Activated naive CD8-positive, alpha-beta T cell treated with anti-CD3 and anti-CD28 coated beads for 36 hours (primary cell): Measurements from ENCODE around the gene GAPDHS. TPM values are rescaled to one million over a fixed set of nuclear protein-coding genes. Genes with fewer than 3 reads are reported as not detected.

Source experiments
- DNase-seq: peaks from one replicate; pipeline ENCODE4 v3.0.0; 2021
- H3K27ac Mint-ChIP-seq: one replicate; pipeline ENCODE4 v1.8.0; 2022; ENCODE audit warnings: mild to moderate bottlenecking, moderate library complexity, mixed read lengths
- H3K27me3 Mint-ChIP-seq: one replicate; pipeline ENCODE4 v1.8.0; 2022; ENCODE audit warnings: mild to moderate bottlenecking, mixed read lengths
- H3K36me3 Mint-ChIP-seq: one replicate; pipeline ENCODE4 v1.8.0; 2021; ENCODE audit warnings: mild to moderate bottlenecking, mixed read lengths
- H3K4me1 Mint-ChIP-seq: one replicate; pipeline ENCODE4 v1.8.0; 2021; ENCODE audit warnings: mixed read lengths
- H3K4me3 Mint-ChIP-seq: one replicate; pipeline ENCODE4 v1.8.0; 2022; ENCODE audit warnings: mild to moderate bottlenecking, moderate library complexity, mixed read lengths
- H3K9me3 Mint-ChIP-seq: one replicate; pipeline ENCODE4 v1.8.0; 2022; ENCODE audit warnings: mixed read lengths
- total RNA-seq, 2 experiments: library from RNA; stranded (reverse); gene quantifications; one replicate each; pipeline ENCODE4 v1.2.3, GENCODE V29; 2021

The GAPDHS gene
- total RNA-seq, 2 experiments from 2014 or later = not detected

- Mint-ChIP-seq H3K27me3 (peaks cover 44% of the 10 kb centered on the region), H3K4me1 (peaks cover 3% of the 10 kb centered on the region), H3K9me3 (no peaks in the 10 kb centered on the region), H3K27ac (no peak overlapping the region), H3K4me3 (no peak overlapping the region), H3K36me3 (peaks cover 2% of the 10 kb centered on the region)
- no peak for DNase-seq
Observed at GRCh38 chr19:35556025-35556590, 22.9 kb downstream of the GAPDHS start.

DNA sequence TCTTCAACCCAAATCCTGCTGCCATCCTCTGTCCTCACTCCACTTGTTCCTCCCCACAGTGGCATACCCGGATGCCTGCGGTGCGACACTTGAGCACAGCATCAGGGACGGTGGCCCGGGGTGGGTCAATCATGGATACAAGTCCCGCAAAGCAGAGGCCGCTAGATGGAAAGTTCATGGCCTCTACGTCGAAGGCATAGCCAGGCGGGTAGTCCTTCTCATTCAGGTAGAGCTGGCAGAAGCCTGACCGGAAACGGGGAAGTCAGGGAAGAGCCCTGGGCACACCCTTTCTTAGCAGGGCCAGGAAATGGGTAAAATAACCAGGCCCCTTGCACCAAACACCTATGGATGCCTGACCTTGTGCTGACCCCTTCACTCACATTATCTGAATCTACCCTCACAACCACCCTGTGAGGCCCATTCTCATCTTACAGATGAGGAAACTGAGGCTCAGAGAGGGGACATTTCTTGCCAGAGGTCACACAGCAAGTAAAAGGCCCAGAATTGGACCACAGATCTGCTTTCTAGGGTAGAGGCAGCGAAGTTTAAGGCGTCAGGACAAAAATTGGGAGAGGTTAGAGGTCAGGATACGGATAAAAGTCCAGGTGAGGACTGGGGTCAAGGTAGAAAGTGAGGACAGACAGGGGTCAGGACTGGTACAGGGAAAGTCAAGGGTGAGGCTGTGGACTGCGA lies 23.7 kb downstream of the GAPDHS start:
- H3K9me3 Mint-ChIP-seq = no peaks in the 10 kb centered on the region
- H3K27ac Mint-ChIP-seq = no peak overlapping the region
- H3K4me1 Mint-ChIP-seq = peaks cover 3% of the 10 kb centered on the region
- peaks cover 2% of the 10 kb centered on the region for H3K36me3 Mint-ChIP-seq
- H3K27me3 Mint-ChIP-seq = peaks cover 52% of the 10 kb centered on the region
- no peak for DNase-seq
- H3K4me3 Mint-ChIP-seq = no peak overlapping the region

DNA sequence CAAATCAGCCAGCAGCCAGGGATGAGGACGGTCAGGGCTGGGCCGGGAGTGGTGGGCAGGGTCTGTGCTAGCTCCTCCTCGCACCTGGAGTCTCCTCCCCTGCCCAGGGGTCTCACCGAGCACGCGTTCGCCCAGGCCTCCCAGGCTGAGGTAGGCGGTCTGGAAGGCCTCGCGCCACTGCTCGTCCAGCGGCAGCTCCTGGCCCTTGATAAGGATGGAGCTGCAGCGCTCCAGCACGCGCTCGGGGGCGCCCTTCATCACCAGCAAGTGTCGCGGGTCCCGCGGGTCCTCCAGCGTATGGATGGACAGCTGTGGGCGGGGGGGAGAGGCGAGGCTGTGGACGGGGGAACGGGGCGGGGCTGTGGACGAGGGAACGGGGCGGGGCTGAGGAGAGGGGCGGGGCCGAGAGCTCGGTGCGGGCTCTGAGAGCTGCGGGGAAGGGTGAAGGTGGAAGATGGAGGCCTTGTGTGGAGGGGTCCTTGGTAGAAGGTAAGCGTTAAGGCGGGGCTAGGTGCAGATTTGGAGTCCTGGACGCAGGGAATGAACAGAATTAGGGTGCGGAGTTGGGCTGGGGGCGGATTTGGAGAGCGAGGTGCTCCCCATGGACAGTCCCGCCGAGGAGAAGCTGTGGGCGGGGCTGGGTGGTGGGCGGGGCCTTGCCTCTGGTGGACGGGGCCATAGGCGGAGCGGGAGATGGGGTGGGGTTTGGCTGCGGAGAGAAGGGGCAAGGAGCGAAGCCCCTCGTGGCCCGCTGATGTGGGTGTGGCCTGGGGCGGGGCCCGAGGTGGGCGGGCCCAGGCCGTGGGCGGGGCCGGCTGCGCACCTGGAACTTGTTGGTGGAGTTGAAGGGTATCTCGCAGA lies 24.5 kb downstream of the GAPDHS start:
- H3K9me3 Mint-ChIP-seq = no peaks in the 10 kb centered on the region
- peaks cover 2% of the 10 kb centered on the region for H3K36me3 Mint-ChIP-seq
- peak; percentile 72 for DNase-seq
- peaks cover 3% of the 10 kb centered on the region for H3K4me1 Mint-ChIP-seq
- H3K4me3 Mint-ChIP-seq = peak overlapping the region; percentile 59
- H3K27me3 Mint-ChIP-seq = peaks cover 60% of the 10 kb centered on the region
- H3K27ac Mint-ChIP-seq = no peak overlapping the region

DNA sequence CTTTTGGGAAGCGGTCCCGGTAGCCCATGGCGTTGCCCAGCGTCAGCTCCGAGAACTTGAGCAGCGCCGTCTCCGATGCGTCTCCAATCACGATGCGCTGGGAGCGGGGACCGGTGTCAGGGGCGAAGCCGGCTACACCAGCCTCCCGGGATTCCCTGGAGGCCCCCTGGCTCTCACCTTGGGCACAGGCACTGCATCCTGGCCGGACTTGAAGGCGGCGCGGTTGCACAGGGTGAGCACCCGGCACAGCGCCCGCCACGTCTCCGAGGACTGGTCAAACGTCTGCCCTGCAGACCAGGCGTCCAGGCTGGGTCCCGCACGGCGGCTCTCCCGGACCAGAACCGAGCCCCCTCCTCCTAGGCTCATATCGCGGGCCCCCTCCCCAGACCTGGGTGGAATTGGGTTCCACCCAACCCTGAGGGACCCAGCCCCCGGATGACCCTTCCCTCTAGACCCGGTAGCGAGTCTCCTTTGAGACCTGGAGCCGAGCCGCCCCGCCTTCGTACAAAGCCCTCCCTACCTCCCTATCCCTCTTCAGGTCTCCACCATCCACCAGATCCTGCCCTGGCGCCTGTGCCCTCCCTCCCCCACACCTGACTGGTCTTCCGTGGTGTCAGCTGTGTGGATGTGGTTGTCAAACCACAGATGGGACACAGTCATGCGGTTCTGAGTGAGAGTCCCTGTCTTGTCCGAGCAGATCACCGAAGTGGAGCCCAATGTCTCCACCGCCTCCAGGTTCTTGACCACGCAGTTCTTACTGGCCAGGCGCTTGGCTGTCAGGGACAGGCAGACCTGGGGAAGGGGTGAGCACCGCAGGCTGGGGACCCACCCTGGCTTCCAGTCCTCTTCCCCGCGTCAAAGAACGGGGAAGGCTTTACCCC lies 25.4 kb downstream of the GAPDHS start:
- Mint-ChIP-seq H3K27ac (no peak overlapping the region), H3K4me3 (no peak overlapping the region), H3K9me3 (no peaks in the 10 kb centered on the region), H3K4me1 (peaks cover 3% of the 10 kb centered on the region), H3K36me3 (peaks cover 2% of the 10 kb centered on the region), H3K27me3 (peaks cover 66% of the 10 kb centered on the region)
- DNase-seq = no peak

GRCh38 chr19:35559281-35559659 lies 26.0 kb downstream of the GAPDHS start:
- no peak overlapping the region for H3K4me3 Mint-ChIP-seq

GRCh38 chr19:35559781-35560180 lies 26.5 kb downstream of the GAPDHS start:
- Mint-ChIP-seq H3K27me3 (peaks cover 70% of the 10 kb centered on the region), H3K4me1 (peaks cover 3% of the 10 kb centered on the region), H3K36me3 (peaks cover 2% of the 10 kb centered on the region), H3K27ac (no peak overlapping the region), H3K4me3 (no peak overlapping the region), H3K9me3 (no peaks in the 10 kb centered on the region)
- no peak for DNase-seq

More at GRCh38 chr19:35559281-35559659, 26.0 kb downstream of the GAPDHS start:
- Mint-ChIP-seq H3K27me3 (peaks cover 68% of the 10 kb centered on the region), H3K36me3 (peaks cover 2% of the 10 kb centered on the region), H3K4me1 (peaks cover 3% of the 10 kb centered on the region), H3K9me3 (no peaks in the 10 kb centered on the region), H3K27ac (no peak overlapping the region)
- DNase-seq = no peak

DNA sequence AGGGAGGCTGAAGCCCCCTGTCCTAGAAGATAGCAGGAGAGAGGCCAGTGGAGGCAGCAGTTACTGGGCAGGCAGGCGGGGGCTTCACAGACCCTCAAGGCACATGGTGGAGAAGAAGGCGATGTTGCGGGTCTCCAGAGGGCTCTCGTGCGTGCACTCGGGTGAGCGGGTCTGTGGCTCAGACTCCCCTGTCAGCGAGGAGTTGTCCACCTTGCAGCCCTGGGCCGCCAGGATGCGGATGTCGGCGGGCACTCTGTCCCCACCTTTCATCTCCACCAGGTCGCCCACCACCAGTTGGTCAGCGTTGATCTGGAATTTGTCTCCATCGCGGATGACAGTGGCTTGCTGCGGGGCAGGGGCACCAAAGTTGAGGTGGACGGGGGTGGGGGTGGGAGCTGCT lies 27.0 kb downstream of the GAPDHS start:
- H3K4me3 Mint-ChIP-seq = no peak overlapping the region
- peaks cover 3% of the 10 kb centered on the region for H3K4me1 Mint-ChIP-seq
- peaks cover 2% of the 10 kb centered on the region for H3K36me3 Mint-ChIP-seq
- no peak for DNase-seq
- H3K27ac Mint-ChIP-seq = no peak overlapping the region
- peaks cover 70% of the 10 kb centered on the region for H3K27me3 Mint-ChIP-seq
- H3K9me3 Mint-ChIP-seq = no peaks in the 10 kb centered on the region

- no peaks in the 10 kb centered on the region for H3K9me3 Mint-ChIP-seq
- peaks cover 2% of the 10 kb centered on the region for H3K36me3 Mint-ChIP-seq
- H3K27ac Mint-ChIP-seq = no peak overlapping the region
- no peak overlapping the region for H3K4me3 Mint-ChIP-seq
- H3K27me3 Mint-ChIP-seq = peaks cover 69% of the 10 kb centered on the region
- peaks cover 3% of the 10 kb centered on the region for H3K4me1 Mint-ChIP-seq
- DNase-seq = no peak
Observed at GRCh38 chr19:35560677-35561076, 27.4 kb downstream of the GAPDHS start.

- Mint-ChIP-seq H3K4me3 (no peak overlapping the region), H3K4me1 (peaks cover 3% of the 10 kb centered on the region), H3K27ac (no peak overlapping the region), H3K9me3 (no peaks in the 10 kb centered on the region), H3K36me3 (peaks cover 2% of the 10 kb centered on the region), H3K27me3 (peaks cover 65% of the 10 kb centered on the region)
- no peak for DNase-seq
Observed at GRCh38 chr19:35561436-35561835, 28.2 kb downstream of the GAPDHS start.

- peaks cover 2% of the 10 kb centered on the region for H3K4me1 Mint-ChIP-seq
- H3K9me3 Mint-ChIP-seq = no peaks in the 10 kb centered on the region
- no peaks in the 10 kb centered on the region for H3K36me3 Mint-ChIP-seq
- H3K4me3 Mint-ChIP-seq = no peak overlapping the region
- peaks cover 63% of the 10 kb centered on the region for H3K27me3 Mint-ChIP-seq
- H3K27ac Mint-ChIP-seq = no peak overlapping the region
- DNase-seq = no peak
Observed at GRCh38 chr19:35562336-35562735, 29.1 kb downstream of the GAPDHS start.

DNA sequence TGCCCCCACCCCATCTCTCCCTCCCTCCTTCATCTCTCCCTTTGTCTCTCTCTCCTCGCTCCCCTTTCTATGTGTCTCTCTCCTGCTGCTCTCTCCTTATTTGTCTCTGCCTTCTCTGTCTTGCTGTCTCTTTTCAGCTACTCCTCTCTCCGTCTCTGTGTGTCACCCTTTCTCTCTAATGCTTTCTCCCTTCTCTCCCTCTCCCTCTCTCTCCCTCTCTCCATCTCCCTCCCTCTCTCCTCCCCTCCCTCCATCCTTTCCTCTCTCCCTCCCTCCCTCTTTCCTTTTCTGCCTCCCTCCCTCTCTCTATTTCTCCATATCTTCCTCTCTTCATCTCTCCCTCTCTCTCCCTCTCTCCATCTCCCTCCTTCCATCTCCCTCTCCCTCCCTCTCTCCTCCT lies 29.5 kb downstream of the GAPDHS start:
- H3K27ac Mint-ChIP-seq = no peak overlapping the region
- no peak for DNase-seq
- H3K4me3 Mint-ChIP-seq = no peak overlapping the region
- peaks cover 2% of the 10 kb centered on the region for H3K4me1 Mint-ChIP-seq
- H3K9me3 Mint-ChIP-seq = no peaks in the 10 kb centered on the region
- no peaks in the 10 kb centered on the region for H3K36me3 Mint-ChIP-seq
- H3K27me3 Mint-ChIP-seq = peaks cover 60% of the 10 kb centered on the region

DNA sequence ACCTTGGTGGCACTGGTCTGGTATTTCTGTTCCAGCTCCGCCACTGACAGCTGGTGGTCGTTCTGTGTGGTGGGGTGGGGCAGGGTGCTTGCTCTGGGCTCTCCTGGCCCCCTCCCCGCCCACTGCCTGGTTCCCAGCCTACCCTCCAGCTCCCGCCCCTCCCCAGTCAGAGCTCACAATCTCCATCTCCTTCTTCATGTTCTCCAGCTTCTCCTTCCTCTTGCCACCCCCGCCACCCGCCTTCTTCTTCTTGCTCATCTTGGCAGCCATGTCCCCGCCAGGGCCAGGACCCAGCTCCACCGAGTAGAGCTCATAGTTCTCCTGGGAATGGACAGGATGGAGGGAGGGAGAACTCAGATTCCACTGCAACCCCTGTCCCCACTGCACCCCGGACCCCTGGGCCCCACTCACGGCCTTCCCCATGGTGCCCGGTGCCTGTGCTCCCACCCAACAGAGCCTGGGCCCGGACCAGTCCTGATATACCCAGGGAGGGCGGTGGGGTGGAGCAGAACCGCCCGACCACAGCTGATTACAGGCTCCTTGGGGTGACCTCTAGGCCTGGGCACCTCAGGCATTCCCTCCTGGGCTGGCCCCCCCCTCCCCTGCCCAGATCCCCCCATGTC lies 30.1 kb downstream of the GAPDHS start, which contains the start of gene ATP4A:
Gene ATP4A (minus strand): TSS at position 452 of the 623 bp plus-strand sequence. CDS start 29 bp downstream, at position 423.
- Mint-ChIP-seq H3K27ac (no peak within 1 kb of the TSS), H3K27me3 (peaks cover 58% of the 10 kb centered on the region), H3K9me3 (no peaks in the 10 kb centered on the region), H3K36me3 (no peaks in the 10 kb centered on the region), H3K4me1 (no peaks in the 10 kb centered on the region), H3K4me3 (no peak within 1 kb of the TSS)
- no peak for DNase-seq

GRCh38 chr19:35565016-35565856 lies 32.0 kb downstream of the GAPDHS start:
- H3K4me3 Mint-ChIP-seq = no peak overlapping the region
- H3K4me1 Mint-ChIP-seq = no peaks in the 10 kb centered on the region
- no peaks in the 10 kb centered on the region for H3K9me3 Mint-ChIP-seq
- DNase-seq = no peak
- H3K27ac Mint-ChIP-seq = no peak overlapping the region
- H3K27me3 Mint-ChIP-seq = peaks cover 41% of the 10 kb centered on the region
- H3K36me3 Mint-ChIP-seq = no peaks in the 10 kb centered on the region
